Stimulated activated CD8-positive, alpha-beta memory T cell treated with anti-CD3 and anti-CD28 coated beads, Interleukin-4, amount 100 ng/mL, for 4 hours (primary cell): ENCODE data around the gene MLC1.

ENCODE experiments used
- DNase-seq, 2 donors: peaks; one replicate each; pipeline ENCODE4 v3.0.0-alpha.2; 2020; ENCODE audit warnings: low read depth in 2 of 2, low spot score in 1 of 2

The MLC1 gene

GRCh38 chr22:50039669-50040443 lies 45.4 kb downstream of the MLC1 start:
- DNase-seq, result no peak

GRCh38 chr22:50035976-50036724 lies 49.1 kb downstream of the MLC1 start:
- no peak for DNase-seq

- no peak for DNase-seq
Measured at GRCh38 chr22:50035131-50035881, 49.9 kb downstream of the MLC1 start.

- DNase-seq, result no peak
Measured at GRCh38 chr22:50034126-50035081, 50.8 kb downstream of the MLC1 start.

- no peak for DNase-seq
Measured at GRCh38 chr22:50032941-50033601, 52.2 kb downstream of the MLC1 start.

- DNase-seq, result no peak
Measured at GRCh38 chr22:50032109-50032871, 52.9 kb downstream of the MLC1 start.

- DNase-seq, result no peak
Measured at GRCh38 chr22:50031189-50032091, 53.8 kb downstream of the MLC1 start.

GRCh38 chr22:50030297-50031188 lies 54.7 kb downstream of the MLC1 start:
- peak; percentile 61 to 62 for DNase-seq

- peak in 1 of 2 donors; percentile 63 for DNase-seq
Measured at GRCh38 chr22:50027639-50028537, 57.3 kb downstream of the MLC1 start.

- no peak for DNase-seq
Measured at GRCh38 chr22:50025993-50026392, 59.2 kb downstream of the MLC1 start.

- DNase-seq, result no peak
Measured at GRCh38 chr22:50022171-50022819, 62.9 kb downstream of the MLC1 start.

- DNase-seq, result no peak
Measured at GRCh38 chr22:50020606-50021005, 64.6 kb downstream of the MLC1 start.

- no peak for DNase-seq
Measured at GRCh38 chr22:50019316-50019715, 65.9 kb downstream of the MLC1 start.

GRCh38 chr22:50018608-50019285 lies 66.5 kb downstream of the MLC1 start:
- no peak for DNase-seq

GRCh38 chr22:50017701-50018224 lies 67.5 kb downstream of the MLC1 start:
- DNase-seq, result no peak
